Heart left ventricle (tissue), 16 donors: ENCODE results near the gene CBFA2T3. TPM values are rescaled to one million over a fixed set of nuclear protein-coding genes. Genes with fewer than 3 reads are reported as not detected.

Experiments used
- ATAC-seq, 4 donors: fragments of 200-7000 bp; cut with Tn5 transposase; one replicate each; pipeline ENCODE4 v1.9.1; 2020 to 2022; ENCODE audit warnings: moderate library complexity in 4 of 4, mild to moderate bottlenecking in 3 of 4, moderate number of reproducible peaks in 1 of 4
- DNase-seq, 5 donors: peaks; one replicate each; pipeline ENCODE4 v3.0.0-alpha.2; 2020
- H3K27ac ChIP-seq, 12 donors: fragments of 200-600 bp; sonication (generic) in 4 of 12; one replicate each; pipeline versions ENCODE4 v1.5.0 to v1.8.0; 2016 to 2022; ENCODE audit warnings: mild to moderate bottlenecking in 2 of 12
- H3K27me3 ChIP-seq, 9 donors: fragments of 200-600 bp; sonication (generic) in 2 of 9; one replicate each; pipeline versions ENCODE4 v1.5.1 to v1.8.0; 2016 to 2022; ENCODE audit warnings: mild to moderate bottlenecking in 3 of 9
- H3K36me3 ChIP-seq, 9 donors: fragments of 200-600 bp; sonication (generic) in 2 of 9; one replicate each; pipeline versions ENCODE4 v1.5.0 to v1.8.0; 2018 to 2022; ENCODE audit warnings: mild to moderate bottlenecking in 2 of 9
- H3K4me1 ChIP-seq, 12 donors: fragments of 200-600 bp; sonication (generic) in 4 of 12; one replicate each; pipeline versions ENCODE4 v1.5.0 to v1.8.0; 2016 to 2022; ENCODE audit warnings: mild to moderate bottlenecking in 3 of 12
- H3K4me3 ChIP-seq, 12 donors: fragments of 200-600 bp; sonication (generic) in 4 of 12; one replicate each; pipeline versions ENCODE4 v1.5.0 to v1.8.0; 2017 to 2022; ENCODE audit warnings: mild to moderate bottlenecking in 9 of 12, moderate library complexity in 4 of 12
- H3K9me3 ChIP-seq, 12 donors: fragments of 200-600 bp; sonication (generic) in 4 of 12; one replicate each; pipeline versions ENCODE4 v1.5.0 to v1.8.0; 2016 to 2022; ENCODE audit warnings: mild to moderate bottlenecking in 1 of 12
- CTCF ChIP-seq, 12 donors: fragments of 200-600 bp; sonication (generic) in 4 of 12; IDR thresholded peaks; one replicate each; pipeline versions ENCODE4 v1.5.0 to v1.8.0; 2018 to 2022; ENCODE audit warnings: antibody characterized with exemption in 12 of 12, mild to moderate bottlenecking in 5 of 12
- POLR2A ChIP-seq, 2 donors: fragments of 450-650 bp; IDR thresholded peaks; one replicate each; pipeline ENCODE4 v1.6.1; 2017; ENCODE audit warnings: antibody characterized with exemption in 2 of 2, mild to moderate bottlenecking in 2 of 2, moderate library complexity in 2 of 2
- WGBS, 4 donors: extraction: QIAGEN DNeasy Blood & Tissue Kit in 2 of 4; methylation state at CpG; one replicate each; pipeline versions ENCODE4 v1.1.5 to v1.1.7; 2013 to 2018; 5-methylcytosine and 5-hydroxymethylcytosine counted together
- intact Hi-C, 10 donors: fragments of 100-400 bp; cut with DNase I; formaldehyde crosslinking; loops; one replicate each; pipeline versions ENCODE4 v1.11.1 to v1.14.2; 2022
- polyA plus RNA-seq, 2 donors: library from polyadenylated mRNA; stranded (reverse); fragments of 200-250 nt; gene quantifications; one replicate each; pipeline ENCODE4 v1.2.3, GENCODE V29; 2013
- total RNA-seq, 9 donors: library from RNA; depleted of rRNA in 2 of 9; stranded (reverse); fragments of >200 nt in 2 of 9; fragmentation: NEBNext Ultra II Directional in 3 of 9; extraction: Animal tissue kit (Norgen Biotek cat#: 25700) in 3 of 9; gene quantifications; one replicate each; pipeline versions ENCODE4 v1.1.0 to v1.2.4, GENCODE V29; 2016 to 2023
- donor health status: ischemic (EF 13 %, LVEDD 7.1; RV severe dilation, severe dysfunction).
- donor health status: healthy with polysubstance abuse.
- donor health status: DM: no; HTN: yes; CAD: no.
- donor health status: DM: no; HTN: no; CAD: no.
- donor health status: ischemic (EF 25% LVEDD 6.9; RV normal size, moderate dysfunction).
- donor health status: ischemic (EF 25% LVEDD 5.7; RV mildly dilated, moderate dysfunction).
- donor health status: healthy.
- donor health status: DM: yes; HTN: yes; CAD: no.
- donor health status: ischemic (EF 35%, LVEDD 5.7; RV mildly dilated, moderate dysfunction).
- donor health status: nonischemic (EF 11% LVEDD 7.7; RV severe dilation, severe dysfunction).
- donor health status: DM: yes; HTN: yes; CAD: no.
- donor health status: PGD.
- donor health status: ischemic (EF 29% LVEDD 5.4; RV normal size, mild dysfunction).
- donor health status: nonischemic (EF 23%, LVEDD 6.1; RV moderate dilation, normal function).

Gene CBFA2T3
- total and polyA plus RNA-seq, 11 donors: 5.0 to 12.0 (median 5.8) TPM

GRCh38 chr16:88827727-88828126 is 149.3 kb downstream of the CBFA2T3 start:
- Histone ChIP-seq H3K27ac (no peak overlapping the region), H3K36me3 (peaks cover 0 to 39% (median 4%) of the 10 kb centered on the region in 9 donors), H3K4me3 (no peak overlapping the region), H3K27me3 (no peaks in the 10 kb centered on the region), H3K4me1 (no peaks in the 10 kb centered on the region), H3K9me3 (no peaks in the 10 kb centered on the region)
- no peak for ATAC-seq
- intact Hi-C loops: no loop called here
- WGBS, 4 donors: 90 to 95% (median 93%) methylated on average over 10 to 21 of the region's 21 CpGs
- TF ChIP-seq POLR2A (IDR thresholded peaks at IDR 0.05) (no peak), CTCF (IDR thresholded peaks at IDR 0.05) (no peak)
- DNase-seq: no peak

- Histone ChIP-seq H3K9me3 (no peaks in the 10 kb centered on the region), H3K36me3 (peaks cover 0 to 54% (median 14%) of the 10 kb centered on the region in 9 donors), H3K4me3 (no peak overlapping the region), H3K4me1 (no peaks in the 10 kb centered on the region), H3K27ac (no peak overlapping the region), H3K27me3 (no peaks in the 10 kb centered on the region)
- intact Hi-C loops: no loop called here
- TF ChIP-seq POLR2A (IDR thresholded peaks at IDR 0.05) (no peak), CTCF (IDR thresholded peaks at IDR 0.05) (no peak)
- ATAC-seq (no peak), DNase-seq (no peak)
- 93 to 97% (median 96%) methylated on average over 15 to 26 of the region's 26 CpGs for WGBS, 4 donors
These were observed 150.8 kb downstream of the CBFA2T3 start for GRCh38 chr16:88826070-88826840.

GRCh38 chr16:88825146-88825545 is 151.9 kb downstream of the CBFA2T3 start:
- DNase-seq (no peak), ATAC-seq (no peak)
- no peaks in the 10 kb centered on the region for H3K9me3 ChIP-seq
- intact Hi-C loops: no loop called here
- no peak overlapping the region for H3K4me3 ChIP-seq
- TF ChIP-seq CTCF (IDR thresholded peaks at IDR 0.05): no peak
- TF ChIP-seq POLR2A (IDR thresholded peaks at IDR 0.05): no peak
- H3K27ac ChIP-seq: no peak overlapping the region
- no peaks in the 10 kb centered on the region for H3K27me3 ChIP-seq
- WGBS, 4 donors: 88 to 98% (median 92%) methylated on average over 10 to 12 of the region's 12 CpGs
- peaks cover 0 to 62% (median 22%) of the 10 kb centered on the region in 9 donors for H3K36me3 ChIP-seq
- H3K4me1 ChIP-seq: no peaks in the 10 kb centered on the region

Other genes with a start within 250 kb of the CBFA2T3 start
- gene PIEZO1, start 192.0 kb downstream of the CBFA2T3 start, total RNA-seq: 10 to 100 TPM; 14.2 to 59.7 (median 19.7) TPM
- gene PIEZO1, start 192.0 kb downstream of the CBFA2T3 start, polyA plus RNA-seq: 10 to 100 TPM; 31.2 to 45.0 TPM
- 1 to 10 TPM in 4 of 9 donors, under 1 TPM in 5; 0.23 to 6.1 (median 0.70) TPM for gene CDT1, start 173.4 kb downstream of the CBFA2T3 start, total RNA-seq
- gene CDT1, start 173.4 kb downstream of the CBFA2T3 start, polyA plus RNA-seq: under 1 TPM; 0.19 to 0.40 TPM
- gene APRT, start 165.3 kb downstream of the CBFA2T3 start, total RNA-seq: 10 to 100 TPM; 26.6 to 75.8 (median 44.2) TPM
- gene APRT, start 165.3 kb downstream of the CBFA2T3 start, polyA plus RNA-seq: 100 to 1,000 TPM in 1 of 2 donors, 10 to 100 TPM in 1; 62.6 to 129 TPM
- 10 to 100 TPM; 10.7 to 22.7 (median 13.3) TPM for gene GALNS, start 120.3 kb downstream of the CBFA2T3 start, total RNA-seq
- 10 to 100 TPM; 14.1 to 16.4 TPM for gene GALNS, start 120.3 kb downstream of the CBFA2T3 start, polyA plus RNA-seq
- gene TRAPPC2L, start 120.1 kb downstream of the CBFA2T3 start, total RNA-seq: 10 to 100 TPM; 20.3 to 65.7 (median 44.2) TPM
- 10 to 100 TPM; 30.3 to 51.3 TPM for gene TRAPPC2L, start 120.1 kb downstream of the CBFA2T3 start, polyA plus RNA-seq
- gene PABPN1L, start 110.5 kb downstream of the CBFA2T3 start, total RNA-seq: not detected
- gene PABPN1L, start 110.5 kb downstream of the CBFA2T3 start, polyA plus RNA-seq: not detected
- gene ACSF3, start 116.6 kb upstream of the CBFA2T3 start, total RNA-seq: 10 to 100 TPM; 10.3 to 26.3 (median 19.3) TPM
- gene ACSF3, start 116.6 kb upstream of the CBFA2T3 start, polyA plus RNA-seq: 10 to 100 TPM; 12.2 to 22.9 TPM
- gene CDH15, start 194.5 kb upstream of the CBFA2T3 start, total RNA-seq: under 1 TPM in 2 of 9 donors, not detected in 7; 0.16 to 0.32 TPM
- under 1 TPM in 1 of 2 donors, not detected in 1; 0.18 TPM for gene CDH15, start 194.5 kb upstream of the CBFA2T3 start, polyA plus RNA-seq
- gene SLC22A31, start 223.3 kb upstream of the CBFA2T3 start, total RNA-seq: not detected
- gene SLC22A31, start 223.3 kb upstream of the CBFA2T3 start, polyA plus RNA-seq: under 1 TPM in 1 of 2 donors, not detected in 1; 0.07 TPM
- 10 to 100 TPM in 4 of 9 donors, 1 to 10 TPM in 5; 6.9 to 14.6 (median 9.9) TPM for gene ZNF778, start 240.5 kb upstream of the CBFA2T3 start, total RNA-seq
- 1 to 10 TPM; 1.6 to 5.4 TPM for gene ZNF778, start 240.5 kb upstream of the CBFA2T3 start, polyA plus RNA-seq